Tracheal epithelial cell (primary cell): ENCODE results near the gene UBAP2. TPM values are rescaled to one million over a fixed set of nuclear protein-coding genes. Genes with fewer than 3 reads are reported as not detected.

ENCODE experiments used
- total RNA-seq: library from RNA; depleted of rRNA; stranded (reverse); fragments of >200 nt; gene quantifications from 2 replicates; pipeline ENCODE4 v1.2.1, GENCODE V29; 2014

UBAP2 gene, protein sequence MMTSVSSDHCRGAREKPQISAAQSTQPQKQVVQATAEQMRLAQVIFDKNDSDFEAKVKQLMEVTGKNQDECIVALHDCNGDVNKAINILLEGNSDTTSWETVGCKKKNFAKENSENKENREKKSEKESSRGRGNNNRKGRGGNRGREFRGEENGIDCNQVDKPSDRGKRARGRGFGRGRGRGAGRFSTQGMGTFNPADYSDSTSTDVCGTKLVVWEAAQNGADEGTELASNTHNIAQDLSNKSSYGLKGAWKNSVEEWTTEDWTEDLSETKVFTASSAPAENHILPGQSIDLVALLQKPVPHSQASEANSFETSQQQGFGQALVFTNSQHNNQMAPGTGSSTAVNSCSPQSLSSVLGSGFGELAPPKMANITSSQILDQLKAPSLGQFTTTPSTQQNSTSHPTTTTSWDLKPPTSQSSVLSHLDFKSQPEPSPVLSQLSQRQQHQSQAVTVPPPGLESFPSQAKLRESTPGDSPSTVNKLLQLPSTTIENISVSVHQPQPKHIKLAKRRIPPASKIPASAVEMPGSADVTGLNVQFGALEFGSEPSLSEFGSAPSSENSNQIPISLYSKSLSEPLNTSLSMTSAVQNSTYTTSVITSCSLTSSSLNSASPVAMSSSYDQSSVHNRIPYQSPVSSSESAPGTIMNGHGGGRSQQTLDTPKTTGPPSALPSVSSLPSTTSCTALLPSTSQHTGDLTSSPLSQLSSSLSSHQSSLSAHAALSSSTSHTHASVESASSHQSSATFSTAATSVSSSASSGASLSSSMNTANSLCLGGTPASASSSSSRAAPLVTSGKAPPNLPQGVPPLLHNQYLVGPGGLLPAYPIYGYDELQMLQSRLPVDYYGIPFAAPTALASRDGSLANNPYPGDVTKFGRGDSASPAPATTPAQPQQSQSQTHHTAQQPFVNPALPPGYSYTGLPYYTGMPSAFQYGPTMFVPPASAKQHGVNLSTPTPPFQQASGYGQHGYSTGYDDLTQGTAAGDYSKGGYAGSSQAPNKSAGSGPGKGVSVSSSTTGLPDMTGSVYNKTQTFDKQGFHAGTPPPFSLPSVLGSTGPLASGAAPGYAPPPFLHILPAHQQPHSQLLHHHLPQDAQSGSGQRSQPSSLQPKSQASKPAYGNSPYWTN
- 22.7 and 24.1 TPM in 2 replicates for total RNA-seq

DNA sequence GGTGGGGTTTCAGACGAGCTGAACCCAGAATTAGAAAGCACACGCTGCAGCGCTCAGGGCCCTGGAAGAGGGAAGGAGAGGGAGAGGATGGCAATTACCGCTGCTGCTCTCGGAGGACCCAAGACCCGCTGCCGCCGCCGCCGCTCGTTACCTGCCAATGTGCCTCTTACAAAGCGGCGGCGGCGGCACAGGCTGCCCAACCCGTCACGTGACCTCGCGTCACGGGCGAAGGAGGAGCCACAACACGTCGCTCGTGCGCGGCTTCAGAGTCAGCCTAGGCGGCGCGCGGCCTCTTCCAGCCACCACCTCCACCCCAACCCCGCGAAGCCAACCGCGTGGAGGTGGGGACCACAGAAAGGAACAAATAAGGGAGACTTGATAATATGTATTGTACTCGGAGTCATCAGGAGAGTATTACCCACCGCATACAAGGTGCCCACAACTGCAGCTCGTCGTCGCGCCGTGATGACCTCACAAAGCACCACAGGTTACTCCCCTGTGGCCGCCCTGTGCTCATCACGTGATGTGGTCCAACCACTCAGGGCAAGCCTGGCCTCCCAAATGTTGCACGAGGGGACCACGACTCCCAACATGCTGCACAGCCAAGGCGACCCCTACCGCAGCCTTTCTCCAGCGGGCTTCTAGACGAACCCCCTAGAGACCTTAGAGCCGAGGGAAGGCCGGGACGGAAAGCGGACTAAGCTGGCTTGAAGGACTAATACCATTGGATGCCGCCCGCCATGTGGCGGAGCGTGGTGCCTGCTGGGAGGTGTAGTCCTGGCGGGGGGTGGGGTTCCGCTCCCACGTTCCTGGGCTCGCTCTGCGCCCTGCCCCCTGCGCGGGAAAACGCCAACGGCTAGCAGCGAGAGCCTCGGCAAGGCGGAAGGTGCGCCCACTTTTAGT is at the start of gene UBAP2:
TSS of gene UBAP2 (minus strand) at position 161 of the 903 bp plus-strand sequence. CDS start 31,739 bp downstream, outside the sequence.

Other genes with a start within 250 kb of the UBAP2 start
- 11.3 and 16.6 TPM in 2 replicates for gene UBE2R2, start 231.7 kb downstream of the UBAP2 start, total RNA-seq
- 18.6 and 23.0 TPM in 2 replicates for gene DCAF12, start 77.8 kb upstream of the UBAP2 start, total RNA-seq
- gene UBAP1, start 130.2 kb upstream of the UBAP2 start, total RNA-seq, result 27.3 and 40.0 TPM in 2 replicates